GM12873 (cell line): ENCODE measurements around the gene EMCN.

Source experiments
- CTCF ChIP-seq: IDR thresholded peaks from 2 replicates; pipeline ENCODE4 v1.5.1; 2012; ENCODE audit warnings: low read depth, mild to moderate bottlenecking, moderate library complexity, low read length, control low read depth; ENCODE audit not compliant: insufficient read depth; ENCODE audit errors: missing control alignments

EMCN gene

GRCh38 chr4:100391086-100391485, 126.7 kb downstream of the EMCN start:
- no peak for TF ChIP-seq CTCF

- TF ChIP-seq CTCF: no peak
These were observed 131.6 kb downstream of the EMCN start for GRCh38 chr4:100386270-100386669.

- no peak for TF ChIP-seq CTCF
These were observed 138.2 kb downstream of the EMCN start for GRCh38 chr4:100379583-100380105.

GRCh38 chr4:100372432-100372831, 145.4 kb downstream of the EMCN start:
- TF ChIP-seq CTCF: peak; percentile 43

GRCh38 chr4:100369871-100370270, 148.0 kb downstream of the EMCN start:
- no peak for TF ChIP-seq CTCF

- no peak for TF ChIP-seq CTCF
These were observed 150.4 kb downstream of the EMCN start for GRCh38 chr4:100367451-100367850.

GRCh38 chr4:100366213-100366612, 151.6 kb downstream of the EMCN start:
- TF ChIP-seq CTCF: no peak
